Measurements from ENCODE around the gene CCDC102A. TPM values are rescaled to one million over a fixed set of nuclear protein-coding genes. Genes with fewer than 3 reads are reported as not detected.

Gene CCDC102A
- polyA plus RNA-seq, 1 donor, result 12.2 TPM

- no peak for DNase-seq (ENCODE audit: low read depth)
Observed at GRCh38 chr16:57537581-57538234, 1.3 kb upstream of the CCDC102A start.

- no peak for DNase-seq (ENCODE audit: low read depth)
Observed at GRCh38 chr16:57537194-57537505, 779 bp upstream of the CCDC102A start.

- DNase-seq (ENCODE audit: low read depth), result peak; percentile 72
Observed at GRCh38 chr16:57535680-57536305, 578 bp downstream of the CCDC102A start.

GRCh38 chr16:57534881-57535658 lies 1.3 kb downstream of the CCDC102A start:
- no peak for DNase-seq (ENCODE audit: low read depth)

- no peak for DNase-seq (ENCODE audit: low read depth)
Observed at GRCh38 chr16:57534337-57534880, 2.0 kb downstream of the CCDC102A start.

- no peak for DNase-seq (ENCODE audit: low read depth)
Observed at GRCh38 chr16:57533431-57534336, 2.7 kb downstream of the CCDC102A start.

GRCh38 chr16:57532266-57532625 lies 4.1 kb downstream of the CCDC102A start:
- no peak for DNase-seq (ENCODE audit: low read depth)

- no peak for DNase-seq (ENCODE audit: low read depth)
Observed at GRCh38 chr16:57531635-57532265, 4.6 kb downstream of the CCDC102A start.

GRCh38 chr16:57531253-57531575 lies 5.2 kb downstream of the CCDC102A start:
- DNase-seq (ENCODE audit: low read depth), result no peak

- DNase-seq (ENCODE audit: low read depth), result no peak
Observed at GRCh38 chr16:57530522-57531252, 5.7 kb downstream of the CCDC102A start.

- DNase-seq (ENCODE audit: low read depth), result no peak
Observed at GRCh38 chr16:57530104-57530521, 6.3 kb downstream of the CCDC102A start.

- DNase-seq (ENCODE audit: low read depth), result no peak
Observed at GRCh38 chr16:57529391-57530103, 6.8 kb downstream of the CCDC102A start.

GRCh38 chr16:57528499-57529390 lies 7.6 kb downstream of the CCDC102A start:
- DNase-seq (ENCODE audit: low read depth), result no peak

- no peak for DNase-seq (ENCODE audit: low read depth)
Observed at GRCh38 chr16:57527610-57528360, 8.6 kb downstream of the CCDC102A start.

GRCh38 chr16:57527027-57527426 lies 9.3 kb downstream of the CCDC102A start:
- no peak for DNase-seq (ENCODE audit: low read depth)

GRCh38 chr16:57526498-57526897 lies 9.9 kb downstream of the CCDC102A start:
- DNase-seq (ENCODE audit: low read depth), result no peak

- no peak for DNase-seq (ENCODE audit: low read depth)
Observed at GRCh38 chr16:57525761-57526160, 10.6 kb downstream of the CCDC102A start.

GRCh38 chr16:57522960-57523359 lies 13.4 kb downstream of the CCDC102A start:
- DNase-seq (ENCODE audit: low read depth), result no peak
